HepG2 (cell line): ENCODE data around the gene SLC23A3. TPM values are rescaled to one million over a fixed set of nuclear protein-coding genes. Genes with fewer than 3 reads are reported as not detected.

ENCODE experiments used
- ARNTL ChIP-seq: sonication (generic); formaldehyde crosslinking; IDR thresholded peaks from 2 replicates; pipeline ENCODE4 v1.4.0; 2020; ENCODE audit warnings: mild to moderate bottlenecking, missing genetic modification reagents
- ATAD3A ChIP-seq: sonication (generic); formaldehyde crosslinking; IDR thresholded peaks from 2 replicates; pipeline ENCODE4 v1.4.0; 2020; ENCODE audit warnings: missing genetic modification reagents
- ATM ChIP-seq: fragments of 450-650 bp; IDR thresholded peaks from 2 replicates; pipeline ENCODE4 v1.7.1; 2017; ENCODE audit warnings: mild to moderate bottlenecking, borderline replicate concordance
- DNMT1 ChIP-seq: sonication (generic); formaldehyde crosslinking; IDR thresholded peaks from 2 replicates; pipeline ENCODE4 v1.5.1; 2020; ENCODE audit warnings: mild to moderate bottlenecking, missing genetic modification reagents
- FIP1L1 ChIP-seq: fragments of 200-400 bp; formaldehyde crosslinking; IDR thresholded peaks from 2 replicates; pipeline ENCODE4 v1.6.1; 2018; ENCODE audit warnings: low read depth, mild to moderate bottlenecking, low read length, moderate library complexity, borderline replicate concordance; ENCODE audit not compliant: insufficient read depth
- FOXK2 ChIP-seq: fragments of 450-650 bp; IDR thresholded peaks from 2 replicates; pipeline ENCODE4 v1.6.1; 2016
- JARID2 ChIP-seq: sonication (generic); formaldehyde crosslinking; IDR thresholded peaks from 2 replicates; pipeline ENCODE4 v1.8.1; 2023; ENCODE audit warnings: missing genetic modification reagents, inconsistent platforms; ENCODE audit not compliant: insufficient replicate concordance
- KAT7 ChIP-seq: IDR thresholded peaks from 2 replicates; pipeline ENCODE4 v1.6.1; 2018; ENCODE audit warnings: borderline replicate concordance, missing compliant biosample characterization
- KLF12 ChIP-seq: sonication (generic); formaldehyde crosslinking; IDR thresholded peaks from 2 replicates; pipeline ENCODE4 v1.4.0; 2020; ENCODE audit warnings: missing genetic modification reagents, borderline replicate concordance
- RFX1 ChIP-seq: fragments of 450-650 bp; IDR thresholded peaks from 2 replicates; pipeline ENCODE4 v1.6.1; 2017
- SIX1 ChIP-seq: sonication (generic); formaldehyde crosslinking; IDR thresholded peaks from 2 replicates; pipeline ENCODE4 v1.4.0; 2020; ENCODE audit warnings: missing genetic modification reagents, borderline replicate concordance
- ZFP36 ChIP-seq: fragments of 150-350 bp; IDR thresholded peaks from 2 replicates; pipeline ENCODE4 v1.6.1; 2018; ENCODE audit warnings: borderline replicate concordance, low read length, low read depth; ENCODE audit not compliant: partially characterized antibody
- ZMYM3 ChIP-seq: sonication (generic); formaldehyde crosslinking; IDR thresholded peaks from 2 replicates; pipeline ENCODE4 v1.5.1; 2020; ENCODE audit warnings: mild to moderate bottlenecking, missing genetic modification reagents
- ZNF143 ChIP-seq: sonication (generic); formaldehyde crosslinking; IDR thresholded peaks from 2 replicates; pipeline ENCODE4 v1.4.0; 2020; ENCODE audit warnings: missing genetic modification reagents
- ZNF230 ChIP-seq: sonication (generic); formaldehyde crosslinking; IDR thresholded peaks from 2 replicates; pipeline ENCODE4 v1.4.0; 2020; ENCODE audit warnings: mild to moderate bottlenecking, missing genetic modification reagents
- ZNF75D ChIP-seq: sonication (generic); formaldehyde crosslinking; IDR thresholded peaks from 2 replicates; pipeline ENCODE4 v1.8.1; 2023; ENCODE audit warnings: missing genetic modification reagents, mild to moderate bottlenecking, borderline replicate concordance
- ZNF772 ChIP-seq: sonication (generic); formaldehyde crosslinking; IDR thresholded peaks from 2 replicates; pipeline ENCODE4 v1.5.0; 2020; ENCODE audit warnings: mild to moderate bottlenecking, missing genetic modification reagents
- ZSCAN12 ChIP-seq: sonication (generic); formaldehyde crosslinking; IDR thresholded peaks from 2 replicates; pipeline ENCODE4 v1.9.0; 2021; ENCODE audit warnings: mild to moderate bottlenecking, missing genetic modification reagents
- polyA plus RNA-seq, 8 experiments: library from polyadenylated mRNA; depleted of rRNA in 3 of 8; stranded (reverse) in 7 of 8; unstranded in 1 of 8; fragments of >200 nt; fragmentation: Illumina TruSeq in 4 of 8; extraction: Trizol in 4 of 8; gene quantifications; 2 replicates each; pipeline versions ENCODE4 v1.2.1 to v1.2.3, GENCODE V29; 2011 to 2016; ENCODE audit warnings: low read depth in 4 of 8, missing spikeins in 1 of 8, mixed read lengths in 1 of 8; ENCODE audit not compliant: insufficient read depth in 1 of 8
- total RNA-seq, 5 experiments: library from RNA; depleted of rRNA; stranded (reverse); fragments of >200 nt; fragmentation: Illumina TruSeq; extraction: Trizol; gene quantifications; 2 replicates each; pipeline ENCODE4 v1.2.3, GENCODE V29; 2016; ENCODE audit warnings: low read depth in 1 of 5
- TF ChIP-seq, protein P1 (sequence below): sonication (generic); formaldehyde crosslinking; IDR thresholded peaks from 2 replicates; pipeline ENCODE4 v1.4.0; 2020; ENCODE audit warnings: missing genetic modification reagents, borderline replicate concordance
- TF ChIP-seq, protein P2 (sequence below): sonication (generic); formaldehyde crosslinking; IDR thresholded peaks from 2 replicates; pipeline ENCODE4 v1.5.1; 2020; ENCODE audit warnings: missing genetic modification reagents, mild to moderate bottlenecking, borderline replicate concordance
- TF ChIP-seq, protein P3 (sequence below): sonication (generic); formaldehyde crosslinking; IDR thresholded peaks from 2 replicates; pipeline ENCODE4 v1.4.0; 2020; ENCODE audit warnings: missing genetic modification reagents, mild to moderate bottlenecking, borderline replicate concordance

Gene SLC23A3
- total and polyA plus RNA-seq, 2 of the 13 experiments (the other 11 are each of a cell fraction or from before 2014, with no cell fraction given): 0.38 to 0.78 TPM

DNA sequence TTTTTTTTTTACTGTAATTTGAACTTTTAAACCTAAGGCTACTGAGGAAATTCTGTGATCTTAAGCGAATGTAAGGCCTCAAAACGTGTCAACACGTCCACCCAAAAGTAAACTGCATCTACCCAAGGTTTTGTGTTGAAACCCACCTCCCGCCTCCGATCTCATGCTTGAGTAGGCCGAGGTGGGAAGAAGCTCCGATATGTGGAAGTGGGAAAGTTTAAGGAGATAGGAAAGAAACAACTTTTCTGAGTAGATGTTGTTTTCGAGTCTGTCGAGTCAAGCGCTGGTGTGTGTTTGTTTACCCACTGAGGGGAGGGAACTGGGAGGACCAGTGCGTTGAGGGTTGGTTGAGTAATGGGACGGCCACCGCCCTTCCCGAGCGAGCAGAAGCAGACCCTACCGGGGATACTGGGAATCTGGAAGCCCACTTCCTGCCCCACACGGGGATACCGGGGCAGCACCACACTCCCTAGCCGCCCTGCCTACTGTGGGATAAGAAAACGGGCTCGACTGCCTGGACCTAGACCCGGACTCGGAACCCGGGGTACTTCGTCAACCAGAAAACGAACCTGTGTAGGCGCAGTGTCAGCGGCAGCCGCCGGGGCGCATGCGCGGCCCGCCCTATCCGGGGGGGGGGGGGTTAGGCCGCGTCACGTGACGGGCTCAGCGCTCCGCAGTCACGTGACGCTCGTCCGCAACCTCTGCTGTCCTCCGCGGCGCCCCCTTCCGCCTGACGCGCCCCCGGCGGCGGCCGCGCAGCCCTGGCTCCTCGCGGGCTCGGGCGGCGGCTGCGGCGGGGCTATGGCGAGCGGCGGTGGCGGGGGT, 7.9 kb upstream of the SLC23A3 start, which contains the start of gene RETREG2 (continued):
- TF ChIP-seq, protein P1, sequence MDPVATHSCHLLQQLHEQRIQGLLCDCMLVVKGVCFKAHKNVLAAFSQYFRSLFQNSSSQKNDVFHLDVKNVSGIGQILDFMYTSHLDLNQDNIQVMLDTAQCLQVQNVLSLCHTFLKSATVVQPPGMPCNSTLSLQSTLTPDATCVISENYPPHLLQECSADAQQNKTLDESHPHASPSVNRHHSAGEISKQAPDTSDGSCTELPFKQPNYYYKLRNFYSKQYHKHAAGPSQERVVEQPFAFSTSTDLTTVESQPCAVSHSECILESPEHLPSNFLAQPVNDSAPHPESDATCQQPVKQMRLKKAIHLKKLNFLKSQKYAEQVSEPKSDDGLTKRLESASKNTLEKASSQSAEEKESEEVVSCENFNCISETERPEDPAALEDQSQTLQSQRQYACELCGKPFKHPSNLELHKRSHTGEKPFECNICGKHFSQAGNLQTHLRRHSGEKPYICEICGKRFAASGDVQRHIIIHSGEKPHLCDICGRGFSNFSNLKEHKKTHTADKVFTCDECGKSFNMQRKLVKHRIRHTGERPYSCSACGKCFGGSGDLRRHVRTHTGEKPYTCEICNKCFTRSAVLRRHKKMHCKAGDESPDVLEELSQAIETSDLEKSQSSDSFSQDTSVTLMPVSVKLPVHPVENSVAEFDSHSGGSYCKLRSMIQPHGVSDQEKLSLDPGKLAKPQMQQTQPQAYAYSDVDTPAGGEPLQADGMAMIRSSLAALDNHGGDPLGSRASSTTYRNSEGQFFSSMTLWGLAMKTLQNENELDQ (CRISPR knock-in tag): no peak
- TF ChIP-seq ZNF772: no peak
- no peak for TF ChIP-seq RFX1
- TF ChIP-seq ZNF75D: no peak
- peak; percentile 27; the same call in 1 of the 2 replicates for TF ChIP-seq ZSCAN12 (CRISPR knock-in tag)
- no peak for TF ChIP-seq ATM
- no peak for TF ChIP-seq ATAD3A (CRISPR knock-in tag)
- TF ChIP-seq ZNF143: peak; percentile 35; the same call in 1 of the 2 replicates
- no peak; the same call in 1 of the 2 replicates for TF ChIP-seq KAT7 (CRISPR knock-in tag)
- TF ChIP-seq JARID2: no peak
- peak; percentile 86 for TF ChIP-seq ARNTL (CRISPR knock-in tag)
- 0 out of 2 replicates have a peak, but pooled peaks have one; percentile 27 for TF ChIP-seq DNMT1
- TF ChIP-seq ZNF230: peak; percentile 96
- TF ChIP-seq FIP1L1: no peak
- no peak; the same call in 1 of the 2 replicates for TF ChIP-seq FOXK2
- TF ChIP-seq SIX1 (CRISPR knock-in tag): no peak; the same call in 1 of the 2 replicates
- no peak; the same call in 1 of the 2 replicates for TF ChIP-seq KLF12 (CRISPR knock-in tag)
- TF ChIP-seq, protein P2, sequence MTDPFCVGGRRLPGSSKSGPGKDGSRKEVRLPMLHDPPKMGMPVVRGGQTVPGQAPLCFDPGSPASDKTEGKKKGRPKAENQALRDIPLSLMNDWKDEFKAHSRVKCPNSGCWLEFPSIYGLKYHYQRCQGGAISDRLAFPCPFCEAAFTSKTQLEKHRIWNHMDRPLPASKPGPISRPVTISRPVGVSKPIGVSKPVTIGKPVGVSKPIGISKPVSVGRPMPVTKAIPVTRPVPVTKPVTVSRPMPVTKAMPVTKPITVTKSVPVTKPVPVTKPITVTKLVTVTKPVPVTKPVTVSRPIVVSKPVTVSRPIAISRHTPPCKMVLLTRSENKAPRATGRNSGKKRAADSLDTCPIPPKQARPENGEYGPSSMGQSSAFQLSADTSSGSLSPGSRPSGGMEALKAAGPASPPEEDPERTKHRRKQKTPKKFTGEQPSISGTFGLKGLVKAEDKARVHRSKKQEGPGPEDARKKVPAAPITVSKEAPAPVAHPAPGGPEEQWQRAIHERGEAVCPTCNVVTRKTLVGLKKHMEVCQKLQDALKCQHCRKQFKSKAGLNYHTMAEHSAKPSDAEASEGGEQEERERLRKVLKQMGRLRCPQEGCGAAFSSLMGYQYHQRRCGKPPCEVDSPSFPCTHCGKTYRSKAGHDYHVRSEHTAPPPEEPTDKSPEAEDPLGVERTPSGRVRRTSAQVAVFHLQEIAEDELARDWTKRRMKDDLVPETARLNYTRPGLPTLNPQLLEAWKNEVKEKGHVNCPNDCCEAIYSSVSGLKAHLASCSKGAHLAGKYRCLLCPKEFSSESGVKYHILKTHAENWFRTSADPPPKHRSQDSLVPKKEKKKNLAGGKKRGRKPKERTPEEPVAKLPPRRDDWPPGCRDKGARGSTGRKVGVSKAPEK (CRISPR knock-in tag): peak; percentile 36; the same call in 1 of the 2 replicates
- TF ChIP-seq, protein P3, sequence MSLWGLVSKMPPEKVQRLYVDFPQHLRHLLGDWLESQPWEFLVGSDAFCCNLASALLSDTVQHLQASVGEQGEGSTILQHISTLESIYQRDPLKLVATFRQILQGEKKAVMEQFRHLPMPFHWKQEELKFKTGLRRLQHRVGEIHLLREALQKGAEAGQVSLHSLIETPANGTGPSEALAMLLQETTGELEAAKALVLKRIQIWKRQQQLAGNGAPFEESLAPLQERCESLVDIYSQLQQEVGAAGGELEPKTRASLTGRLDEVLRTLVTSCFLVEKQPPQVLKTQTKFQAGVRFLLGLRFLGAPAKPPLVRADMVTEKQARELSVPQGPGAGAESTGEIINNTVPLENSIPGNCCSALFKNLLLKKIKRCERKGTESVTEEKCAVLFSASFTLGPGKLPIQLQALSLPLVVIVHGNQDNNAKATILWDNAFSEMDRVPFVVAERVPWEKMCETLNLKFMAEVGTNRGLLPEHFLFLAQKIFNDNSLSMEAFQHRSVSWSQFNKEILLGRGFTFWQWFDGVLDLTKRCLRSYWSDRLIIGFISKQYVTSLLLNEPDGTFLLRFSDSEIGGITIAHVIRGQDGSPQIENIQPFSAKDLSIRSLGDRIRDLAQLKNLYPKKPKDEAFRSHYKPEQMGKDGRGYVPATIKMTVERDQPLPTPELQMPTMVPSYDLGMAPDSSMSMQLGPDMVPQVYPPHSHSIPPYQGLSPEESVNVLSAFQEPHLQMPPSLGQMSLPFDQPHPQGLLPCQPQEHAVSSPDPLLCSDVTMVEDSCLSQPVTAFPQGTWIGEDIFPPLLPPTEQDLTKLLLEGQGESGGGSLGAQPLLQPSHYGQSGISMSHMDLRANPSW (CRISPR knock-in tag): no peak
- no peak for TF ChIP-seq ZFP36
- no peak for TF ChIP-seq ZMYM3 (CRISPR knock-in tag)
